DMS 273 (cell line): Measurements from ENCODE around the gene NCKAP5L.

Experiments
- DNase-seq: peaks from one replicate; lab custom pipeline; 2025; ENCODE audit not compliant: unreplicated experiment; lab: John Stamatoyannopoulos, UW

NCKAP5L gene

GRCh38 chr12:49824895-49825294 lies 3.3 kb downstream of the NCKAP5L start:
- no peak for DNase-seq

DNA sequence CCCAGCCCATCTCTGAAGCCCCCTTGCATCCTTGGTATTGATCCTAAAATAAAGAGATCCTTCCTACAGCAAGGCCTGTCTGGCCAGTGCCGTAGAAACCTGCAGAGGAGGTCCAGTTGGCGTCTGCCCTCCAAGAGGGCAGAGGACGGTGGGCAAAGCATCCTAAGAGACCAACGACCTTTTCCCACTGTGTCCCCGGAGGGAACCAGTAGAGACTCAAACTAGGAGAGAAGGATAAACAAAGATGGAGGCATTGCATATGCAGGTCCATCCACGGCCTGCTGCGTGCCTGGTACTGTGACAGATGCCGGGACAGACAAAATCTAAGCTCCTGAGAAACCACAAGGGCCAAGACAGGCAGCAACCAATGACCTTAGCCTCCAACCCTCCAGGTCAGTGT lies 3.8 kb downstream of the NCKAP5L start:
- DNase-seq, result no peak

DNA sequence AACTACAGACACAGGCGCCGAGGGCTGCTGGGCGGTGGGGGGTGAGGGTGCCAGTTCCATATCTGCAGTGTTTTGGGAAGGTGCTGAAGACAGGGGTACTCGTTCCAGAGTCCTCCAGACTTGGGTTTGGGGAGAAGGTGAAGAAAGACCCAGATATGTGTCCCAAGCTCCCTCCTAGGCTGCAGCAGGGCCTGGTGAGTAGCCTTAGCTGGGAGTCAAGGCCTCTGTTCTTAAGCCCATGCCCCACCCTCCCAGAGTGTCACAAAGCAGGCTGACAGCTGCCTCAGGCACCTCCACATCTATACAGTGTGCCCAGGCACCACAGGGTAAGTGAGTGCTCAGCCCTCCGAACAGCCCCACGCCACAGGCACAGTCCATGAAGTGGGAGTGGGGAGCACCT lies 4.3 kb downstream of the NCKAP5L start:
- no peak for DNase-seq

- DNase-seq, result no peak
These were observed 4.9 kb downstream of the NCKAP5L start for GRCh38 chr12:49823350-49823749.

- DNase-seq, result peak; percentile 11
These were observed 6.6 kb downstream of the NCKAP5L start for GRCh38 chr12:49821373-49822287.

DNA sequence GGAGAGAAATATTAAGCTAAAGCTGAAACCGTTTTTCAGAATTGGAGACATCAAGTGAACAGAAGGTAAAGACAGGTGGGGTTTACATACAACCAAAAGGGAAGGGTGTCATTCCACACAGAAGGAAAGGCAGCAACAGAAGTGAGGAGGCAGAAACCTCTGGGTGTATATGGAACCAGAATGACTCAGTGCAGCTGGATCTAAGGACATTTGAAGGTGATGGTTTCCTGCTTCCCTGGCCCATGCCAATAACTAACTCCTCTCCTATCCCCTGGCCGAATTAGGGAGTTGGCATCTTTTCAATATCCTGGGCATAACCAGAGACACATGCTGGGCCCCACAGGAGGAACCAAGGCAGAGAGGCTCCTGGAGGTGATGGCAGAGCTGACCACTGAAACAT lies 8.4 kb downstream of the NCKAP5L start:
- no peak for DNase-seq

- no peak for DNase-seq
These were observed 9.8 kb downstream of the NCKAP5L start for GRCh38 chr12:49818241-49818895.

GRCh38 chr12:49813131-49813530 lies 15.1 kb downstream of the NCKAP5L start:
- no peak for DNase-seq

DNA sequence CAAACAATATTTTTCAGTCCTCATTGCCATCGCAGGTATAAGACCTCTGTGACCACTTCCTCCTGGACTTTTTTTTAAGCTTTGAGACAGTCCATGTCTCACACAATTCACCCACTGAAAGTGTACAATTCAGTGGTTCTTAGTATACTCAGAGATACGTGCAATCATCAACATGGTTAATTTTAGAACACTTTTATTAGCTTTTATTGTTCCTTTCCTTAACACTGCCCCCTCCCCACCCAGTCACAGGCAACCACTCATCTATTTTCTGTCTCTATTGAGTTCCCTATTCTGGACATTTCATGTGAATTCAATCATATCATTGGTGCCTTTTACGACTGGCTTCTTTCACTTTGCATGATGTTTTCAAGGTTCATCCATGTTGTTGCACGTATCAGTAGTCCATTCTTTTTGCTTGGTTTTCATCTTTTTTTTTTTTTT lies 16.2 kb downstream of the NCKAP5L start:
- no peak for DNase-seq

GRCh38 chr12:49811136-49811535 lies 17.1 kb downstream of the NCKAP5L start:
- DNase-seq, result no peak

- peak; percentile 8 for DNase-seq
These were observed 18.3 kb downstream of the NCKAP5L start for GRCh38 chr12:49809906-49810389.

GRCh38 chr12:49809381-49809905 lies 18.8 kb downstream of the NCKAP5L start:
- DNase-seq, result peak; percentile 61

GRCh38 chr12:49808686-49809380 lies 19.4 kb downstream of the NCKAP5L start:
- no peak for DNase-seq

- DNase-seq, result no peak
These were observed 20.1 kb downstream of the NCKAP5L start for GRCh38 chr12:49807991-49808580.

GRCh38 chr12:49806877-49807276 lies 21.3 kb downstream of the NCKAP5L start:
- no peak for DNase-seq

GRCh38 chr12:49806321-49806813 lies 21.8 kb downstream of the NCKAP5L start:
- no peak for DNase-seq

GRCh38 chr12:49805409-49805808 lies 22.8 kb downstream of the NCKAP5L start:
- no peak for DNase-seq

GRCh38 chr12:49804821-49805220 lies 23.4 kb downstream of the NCKAP5L start:
- no peak for DNase-seq

GRCh38 chr12:49803693-49804450 lies 24.3 kb downstream of the NCKAP5L start:
- no peak for DNase-seq
